Measurements from ENCODE around the gene CCSER2.

GRCh38 chr10:84294766-84295447 lies 33.5 kb upstream of the CCSER2 start:
- TF ChIP-seq, protein P1, sequence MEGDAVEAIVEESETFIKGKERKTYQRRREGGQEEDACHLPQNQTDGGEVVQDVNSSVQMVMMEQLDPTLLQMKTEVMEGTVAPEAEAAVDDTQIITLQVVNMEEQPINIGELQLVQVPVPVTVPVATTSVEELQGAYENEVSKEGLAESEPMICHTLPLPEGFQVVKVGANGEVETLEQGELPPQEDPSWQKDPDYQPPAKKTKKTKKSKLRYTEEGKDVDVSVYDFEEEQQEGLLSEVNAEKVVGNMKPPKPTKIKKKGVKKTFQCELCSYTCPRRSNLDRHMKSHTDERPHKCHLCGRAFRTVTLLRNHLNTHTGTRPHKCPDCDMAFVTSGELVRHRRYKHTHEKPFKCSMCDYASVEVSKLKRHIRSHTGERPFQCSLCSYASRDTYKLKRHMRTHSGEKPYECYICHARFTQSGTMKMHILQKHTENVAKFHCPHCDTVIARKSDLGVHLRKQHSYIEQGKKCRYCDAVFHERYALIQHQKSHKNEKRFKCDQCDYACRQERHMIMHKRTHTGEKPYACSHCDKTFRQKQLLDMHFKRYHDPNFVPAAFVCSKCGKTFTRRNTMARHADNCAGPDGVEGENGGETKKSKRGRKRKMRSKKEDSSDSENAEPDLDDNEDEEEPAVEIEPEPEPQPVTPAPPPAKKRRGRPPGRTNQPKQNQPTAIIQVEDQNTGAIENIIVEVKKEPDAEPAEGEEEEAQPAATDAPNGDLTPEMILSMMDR (IDR thresholded peaks at IDR 0.05; ENCODE audit: low read depth, low read length), result no peak
- no peak for TF ChIP-seq MYC (IDR thresholded peaks at IDR 0.05; ENCODE audit: low read depth, low read length)

All from NB4 (cell line).